HepG2 (cell line): ENCODE data around the gene URB1. TPM values are rescaled to one million over a fixed set of nuclear protein-coding genes. Genes with fewer than 3 reads are reported as not detected.

Experiments
- AKNA ChIP-seq: sonication (generic); formaldehyde crosslinking; IDR thresholded peaks from 2 replicates; pipeline ENCODE4 v1.4.0; 2020; ENCODE audit warnings: missing genetic modification reagents, borderline replicate concordance
- CENPT ChIP-seq: sonication (generic); formaldehyde crosslinking; IDR thresholded peaks from 2 replicates; pipeline ENCODE4 v1.8.0; 2022; ENCODE audit warnings: low read depth, mild to moderate bottlenecking, moderate library complexity, missing genetic modification reagents
- GATA4 ChIP-seq: sonication (generic); IDR thresholded peaks from 2 replicates; pipeline ENCODE4 v1.6.1; 2016; ENCODE audit warnings: antibody characterized with exemption, low read depth, borderline replicate concordance
- HNRNPL ChIP-seq: fragments of 200-400 bp; formaldehyde crosslinking; IDR thresholded peaks from 2 replicates; pipeline ENCODE4 v1.6.1; 2017; ENCODE audit warnings: mild to moderate bottlenecking, low read depth, low read length
- ISL2 ChIP-seq: sonication (generic); formaldehyde crosslinking; IDR thresholded peaks from 2 replicates; pipeline ENCODE4 v1.5.0; 2020; ENCODE audit warnings: missing genetic modification reagents
- KMT2A ChIP-seq: sonication (generic); formaldehyde crosslinking; IDR thresholded peaks from 2 replicates; pipeline ENCODE4 v1.4.0; 2020; ENCODE audit warnings: missing genetic modification reagents
- NFYB ChIP-seq: sonication (generic); formaldehyde crosslinking; IDR thresholded peaks from 2 replicates; pipeline ENCODE4 v1.4.0; 2020; ENCODE audit warnings: missing genetic modification reagents
- PHF21A ChIP-seq: sonication (generic); formaldehyde crosslinking; IDR thresholded peaks from 2 replicates; pipeline ENCODE4 v1.5.0; 2020; ENCODE audit warnings: mild to moderate bottlenecking, missing genetic modification reagents
- POGZ ChIP-seq: sonication (generic); formaldehyde crosslinking; IDR thresholded peaks from 2 replicates; pipeline ENCODE4 v1.4.0; 2020; ENCODE audit warnings: mild to moderate bottlenecking, missing genetic modification reagents
- SETDB1 ChIP-seq: sonication (generic); formaldehyde crosslinking; IDR thresholded peaks from 2 replicates; pipeline ENCODE4 v1.5.1; 2020; ENCODE audit warnings: missing genetic modification reagents, mild to moderate bottlenecking, borderline replicate concordance
- SIN3A ChIP-seq: IDR thresholded peaks from 2 replicates; pipeline ENCODE4 v1.6.1; 2011; ENCODE audit warnings: low read depth, mild to moderate bottlenecking, control low read depth, low read length, borderline replicate concordance
- WIZ ChIP-seq: sonication (generic); formaldehyde crosslinking; IDR thresholded peaks from 2 replicates; pipeline ENCODE4 v1.5.1; 2020; ENCODE audit warnings: mild to moderate bottlenecking, missing genetic modification reagents
- ZNF205 ChIP-seq: IDR thresholded peaks from 2 replicates; pipeline ENCODE4 v1.6.1; 2018; ENCODE audit warnings: missing biosample characterization, missing genetic modification reagents
- ZNF232 ChIP-seq: sonication (generic); formaldehyde crosslinking; IDR thresholded peaks from 2 replicates; pipeline ENCODE4 v1.4.0; 2020; ENCODE audit warnings: missing genetic modification reagents, borderline replicate concordance
- ZNF251 ChIP-seq: sonication (generic); formaldehyde crosslinking; IDR thresholded peaks from 2 replicates; pipeline ENCODE4 v1.9.0; 2021; ENCODE audit warnings: mild to moderate bottlenecking, missing genetic modification reagents
- ZNF335 ChIP-seq: sonication (generic); formaldehyde crosslinking; IDR thresholded peaks from 2 replicates; pipeline ENCODE4 v1.4.0; 2020; ENCODE audit warnings: missing genetic modification reagents
- ZNF460 ChIP-seq: sonication (generic); formaldehyde crosslinking; IDR thresholded peaks from 2 replicates; pipeline ENCODE4 v1.5.1; 2020; ENCODE audit warnings: missing genetic modification reagents, mild to moderate bottlenecking, borderline replicate concordance
- ZNF503 ChIP-seq: sonication (generic); formaldehyde crosslinking; IDR thresholded peaks from 2 replicates; pipeline ENCODE4 v1.4.0; 2020; ENCODE audit warnings: missing genetic modification reagents
- polyA plus RNA-seq, 8 experiments: library from polyadenylated mRNA; depleted of rRNA in 3 of 8; stranded (reverse) in 7 of 8; unstranded in 1 of 8; fragments of >200 nt; fragmentation: Illumina TruSeq in 4 of 8; extraction: Trizol in 4 of 8; gene quantifications; 2 replicates each; pipeline versions ENCODE4 v1.2.1 to v1.2.3, GENCODE V29; 2011 to 2016; ENCODE audit warnings: low read depth in 4 of 8, missing spikeins in 1 of 8, mixed read lengths in 1 of 8; ENCODE audit not compliant: insufficient read depth in 1 of 8
- total RNA-seq, 5 experiments: library from RNA; depleted of rRNA; stranded (reverse); fragments of >200 nt; fragmentation: Illumina TruSeq; extraction: Trizol; gene quantifications; 2 replicates each; pipeline ENCODE4 v1.2.3, GENCODE V29; 2016; ENCODE audit warnings: low read depth in 1 of 5
- TF ChIP-seq, protein P1 (sequence below): sonication (generic); formaldehyde crosslinking; conservative IDR thresholded peaks from 2 replicates; pipeline ENCODE4 v1.4.0; 2020; ENCODE audit warnings: missing genetic modification reagents
- TF ChIP-seq, protein P2 (sequence below): sonication (generic); formaldehyde crosslinking; IDR thresholded peaks from 2 replicates; pipeline ENCODE4 v1.5.0; 2020; ENCODE audit warnings: missing genetic modification reagents
- TF ChIP-seq, protein P3 (sequence below): sonication (generic); formaldehyde crosslinking; IDR thresholded peaks from 2 replicates; pipeline ENCODE4 v1.8.1; 2022; ENCODE audit warnings: mild to moderate bottlenecking, missing genetic modification reagents

URB1 gene
- total and polyA plus RNA-seq, 2 of the 13 experiments (the other 11 are each of a cell fraction or from before 2014, with no cell fraction given) = 4.5 to 16.7 TPM

DNA sequence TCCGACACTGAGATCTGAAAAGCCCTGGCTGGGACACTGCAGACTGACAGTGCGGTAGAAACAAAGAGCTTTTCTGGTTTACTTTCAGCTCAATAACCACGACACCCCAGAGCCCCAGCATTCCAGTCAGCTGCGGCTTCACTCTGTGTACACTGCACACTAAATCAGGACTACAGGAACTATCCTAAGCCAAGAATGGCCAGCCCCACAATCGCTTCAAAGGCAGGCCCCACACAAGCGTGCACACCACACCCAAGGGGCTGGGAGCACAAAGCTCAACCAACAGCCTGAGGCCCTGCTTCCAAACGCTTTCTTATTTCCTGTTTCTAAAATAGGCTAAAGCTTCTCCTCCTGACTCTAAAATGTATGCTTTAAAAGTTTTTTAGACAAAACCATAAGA is 28.4 kb downstream of the URB1 start (continued):
- no peak for TF ChIP-seq POGZ (CRISPR knock-in tag)
- no peak for TF ChIP-seq ZNF251 (CRISPR knock-in tag)
- no peak for TF ChIP-seq ZNF460
- TF ChIP-seq ZNF503 = peak; percentile 24; the same call in 1 of the 2 replicates
- TF ChIP-seq WIZ (CRISPR knock-in tag) = no peak
- TF ChIP-seq NFYB (CRISPR knock-in tag) = no peak
- peak; percentile 95 for TF ChIP-seq PHF21A (CRISPR knock-in tag)
- TF ChIP-seq HNRNPL = no peak
- peak; percentile 27; the same call in 1 of the 2 replicates for TF ChIP-seq SIN3A
- TF ChIP-seq ZNF232 (CRISPR knock-in tag) = no peak
- TF ChIP-seq KMT2A (CRISPR knock-in tag) = no peak
- no peak for TF ChIP-seq CENPT (CRISPR knock-in tag)
- TF ChIP-seq, protein P1, sequence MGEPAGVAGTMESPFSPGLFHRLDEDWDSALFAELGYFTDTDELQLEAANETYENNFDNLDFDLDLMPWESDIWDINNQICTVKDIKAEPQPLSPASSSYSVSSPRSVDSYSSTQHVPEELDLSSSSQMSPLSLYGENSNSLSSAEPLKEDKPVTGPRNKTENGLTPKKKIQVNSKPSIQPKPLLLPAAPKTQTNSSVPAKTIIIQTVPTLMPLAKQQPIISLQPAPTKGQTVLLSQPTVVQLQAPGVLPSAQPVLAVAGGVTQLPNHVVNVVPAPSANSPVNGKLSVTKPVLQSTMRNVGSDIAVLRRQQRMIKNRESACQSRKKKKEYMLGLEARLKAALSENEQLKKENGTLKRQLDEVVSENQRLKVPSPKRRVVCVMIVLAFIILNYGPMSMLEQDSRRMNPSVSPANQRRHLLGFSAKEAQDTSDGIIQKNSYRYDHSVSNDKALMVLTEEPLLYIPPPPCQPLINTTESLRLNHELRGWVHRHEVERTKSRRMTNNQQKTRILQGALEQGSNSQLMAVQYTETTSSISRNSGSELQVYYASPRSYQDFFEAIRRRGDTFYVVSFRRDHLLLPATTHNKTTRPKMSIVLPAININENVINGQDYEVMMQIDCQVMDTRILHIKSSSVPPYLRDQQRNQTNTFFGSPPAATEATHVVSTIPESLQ (CRISPR knock-in tag) = no peak
- TF ChIP-seq, protein P2, sequence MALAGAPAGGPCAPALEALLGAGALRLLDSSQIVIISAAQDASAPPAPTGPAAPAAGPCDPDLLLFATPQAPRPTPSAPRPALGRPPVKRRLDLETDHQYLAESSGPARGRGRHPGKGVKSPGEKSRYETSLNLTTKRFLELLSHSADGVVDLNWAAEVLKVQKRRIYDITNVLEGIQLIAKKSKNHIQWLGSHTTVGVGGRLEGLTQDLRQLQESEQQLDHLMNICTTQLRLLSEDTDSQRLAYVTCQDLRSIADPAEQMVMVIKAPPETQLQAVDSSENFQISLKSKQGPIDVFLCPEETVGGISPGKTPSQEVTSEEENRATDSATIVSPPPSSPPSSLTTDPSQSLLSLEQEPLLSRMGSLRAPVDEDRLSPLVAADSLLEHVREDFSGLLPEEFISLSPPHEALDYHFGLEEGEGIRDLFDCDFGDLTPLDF (CRISPR knock-in tag) = no peak
- TF ChIP-seq AKNA (CRISPR knock-in tag) = no peak
- TF ChIP-seq, protein P3, sequence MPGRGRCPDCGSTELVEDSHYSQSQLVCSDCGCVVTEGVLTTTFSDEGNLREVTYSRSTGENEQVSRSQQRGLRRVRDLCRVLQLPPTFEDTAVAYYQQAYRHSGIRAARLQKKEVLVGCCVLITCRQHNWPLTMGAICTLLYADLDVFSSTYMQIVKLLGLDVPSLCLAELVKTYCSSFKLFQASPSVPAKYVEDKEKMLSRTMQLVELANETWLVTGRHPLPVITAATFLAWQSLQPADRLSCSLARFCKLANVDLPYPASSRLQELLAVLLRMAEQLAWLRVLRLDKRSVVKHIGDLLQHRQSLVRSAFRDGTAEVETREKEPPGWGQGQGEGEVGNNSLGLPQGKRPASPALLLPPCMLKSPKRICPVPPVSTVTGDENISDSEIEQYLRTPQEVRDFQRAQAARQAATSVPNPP (CRISPR knock-in tag) = no peak
- TF ChIP-seq ZNF205 (CRISPR knock-in tag) = no peak
- no peak for TF ChIP-seq GATA4
- peak; percentile 24; the same call in 1 of the 2 replicates for TF ChIP-seq ISL2 (CRISPR knock-in tag)
- no peak for TF ChIP-seq ZNF335 (CRISPR knock-in tag)
- no peak for TF ChIP-seq SETDB1 (CRISPR knock-in tag)
